Fibroblast of skin of left biceps (primary cell): ENCODE measurements around the gene FBXW7.
"Not testable (repeated sequence)": the region's sequence is repeated elsewhere in the genome, so short reads cannot be mapped to it uniquely, and the experiment has no call there.

Experiments used
- DNase-seq, 2 experiments: peaks; one replicate each; pipeline ENCODE4 v3.0.0-alpha.2; 2013; ENCODE audit warnings: low read depth in 2 of 2

Gene FBXW7

GRCh38 chr4:152544533-152544932 lies 8.6 kb upstream of the FBXW7 start:
- DNase-seq: not testable (repeated sequence)

GRCh38 chr4:152540941-152541340 lies 5.0 kb upstream of the FBXW7 start:
- DNase-seq: no peak

GRCh38 chr4:152540293-152540674 lies 4.4 kb upstream of the FBXW7 start:
- no peak for DNase-seq

GRCh38 chr4:152539556-152540292 lies 3.8 kb upstream of the FBXW7 start:
- no peak for DNase-seq

- DNase-seq: no peak
Measured at GRCh38 chr4:152537881-152538280, 2.0 kb upstream of the FBXW7 start.

GRCh38 chr4:152536545-152537182 lies 772 bp upstream of the FBXW7 start:
- no peak for DNase-seq

GRCh38 chr4:152535360-152535902 lies 461 bp downstream of the FBXW7 start:
- DNase-seq: no peak

GRCh38 chr4:152534541-152535359 lies 1.1 kb downstream of the FBXW7 start:
- DNase-seq: no peak

GRCh38 chr4:152531479-152531878 lies 4.4 kb downstream of the FBXW7 start:
- no peak for DNase-seq

- DNase-seq: no peak
Measured at GRCh38 chr4:152530600-152530999, 5.3 kb downstream of the FBXW7 start.

GRCh38 chr4:152529880-152530279 lies 6.0 kb downstream of the FBXW7 start:
- no peak for DNase-seq

GRCh38 chr4:152528060-152528459 lies 7.8 kb downstream of the FBXW7 start:
- no peak for DNase-seq

- no peak for DNase-seq
Measured at GRCh38 chr4:152525878-152526277, 10.0 kb downstream of the FBXW7 start.

- no peak for DNase-seq
Measured at GRCh38 chr4:152524427-152524826, 11.5 kb downstream of the FBXW7 start.

- DNase-seq: no peak
Measured at GRCh38 chr4:152523731-152524130, 12.2 kb downstream of the FBXW7 start.

GRCh38 chr4:152522754-152523153 lies 13.1 kb downstream of the FBXW7 start:
- no peak for DNase-seq

- DNase-seq: no peak
Measured at GRCh38 chr4:152522245-152522644, 13.6 kb downstream of the FBXW7 start.

- peak in 1 of 2 experiments; percentile 27 for DNase-seq
Measured at GRCh38 chr4:152516156-152516555, 19.7 kb downstream of the FBXW7 start.

GRCh38 chr4:152515678-152516077 lies 20.2 kb downstream of the FBXW7 start:
- DNase-seq: peak; percentile 73 to 78

- DNase-seq: no peak
Measured at GRCh38 chr4:152514356-152514755, 21.5 kb downstream of the FBXW7 start.

GRCh38 chr4:152513078-152513477 lies 22.8 kb downstream of the FBXW7 start:
- DNase-seq: no peak

- no peak for DNase-seq
Measured at GRCh38 chr4:152512483-152512882, 23.4 kb downstream of the FBXW7 start.
